Measurements from ENCODE around the gene SUMO4.

- no peak for TF ChIP-seq CTCF (IDR thresholded peaks at IDR 0.05)
- TF ChIP-seq POLR2A (IDR thresholded peaks at IDR 0.05): no peak
Measured at GRCh38 chr6:149392535-149392934, 7.5 kb upstream of the SUMO4 start.
